BLaER1 (cell line): ENCODE data around the gene PRH1.

Experiments
- H3K27ac ChIP-seq: shearing (Covaris generic); formaldehyde crosslinking; 2 replicates; pipeline ENCODE4 v1.8.1; 2022
- H3K27me3 ChIP-seq: shearing (Covaris generic); formaldehyde crosslinking; 2 replicates; pipeline ENCODE4 v1.8.1; 2022
- H3K36me3 ChIP-seq: shearing (Covaris generic); formaldehyde crosslinking; 2 replicates; pipeline ENCODE4 v1.8.1; 2022
- H3K4me1 ChIP-seq: shearing (Covaris generic); formaldehyde crosslinking; 2 replicates; pipeline ENCODE4 v1.8.1; 2022
- H3K4me2 ChIP-seq: shearing (Covaris generic); formaldehyde crosslinking; 2 replicates; pipeline ENCODE4 v1.8.1; 2022
- H3K4me3 ChIP-seq: shearing (Covaris generic); formaldehyde crosslinking; 2 replicates; pipeline ENCODE4 v1.8.1; 2022
- H3K9ac ChIP-seq: shearing (Covaris generic); formaldehyde crosslinking; 2 replicates; pipeline ENCODE4 v1.8.1; 2022
- H3K9me3 ChIP-seq: shearing (Covaris generic); formaldehyde crosslinking; 2 replicates; pipeline ENCODE4 v1.8.1; 2022
- H4K20me1 ChIP-seq: shearing (Covaris generic); formaldehyde crosslinking; 2 replicates; pipeline ENCODE4 v1.8.1; 2022
- Cebpa-rat ChIP-seq: shearing (Covaris generic); IDR thresholded peaks from 2 replicates; pipeline ENCODE4 v1.8.1; 2022

Gene PRH1

GRCh38 chr12:10849425-10849878 is 34.6 kb downstream of the PRH1 start, which contains the start of gene PRR4:
PRR4 (minus strand) TSS chr12:10849475; CDS start chr12:10849437, 38 bp downstream.
- Histone ChIP-seq H4K20me1 (no peaks in the 10 kb centered on the region), H3K4me2 (no peak within 1 kb of the TSS), H3K36me3 (peaks cover 6% of the 10 kb centered on the region), H3K27me3 (no peaks in the 10 kb centered on the region), H3K4me3 (no peak within 1 kb of the TSS), H3K9ac (no peak within 1 kb of the TSS), H3K9me3 (no peaks in the 10 kb centered on the region), H3K27ac (no peak within 1 kb of the TSS), H3K4me1 (peaks cover 8% of the 10 kb centered on the region)
- no peak for TF ChIP-seq Cebpa-rat

GRCh38 chr12:10847744-10848143 is 36.3 kb downstream of the PRH1 start:
- Histone ChIP-seq H3K9me3 (no peaks in the 10 kb centered on the region), H3K9ac (no peak overlapping the region), H3K27ac (no peak overlapping the region), H3K36me3 (peaks cover 6% of the 10 kb centered on the region), H3K4me2 (no peak overlapping the region), H4K20me1 (no peaks in the 10 kb centered on the region), H3K27me3 (no peaks in the 10 kb centered on the region), H3K4me3 (no peak overlapping the region), H3K4me1 (peaks cover 8% of the 10 kb centered on the region)
- TF ChIP-seq Cebpa-rat: no peak

DNA sequence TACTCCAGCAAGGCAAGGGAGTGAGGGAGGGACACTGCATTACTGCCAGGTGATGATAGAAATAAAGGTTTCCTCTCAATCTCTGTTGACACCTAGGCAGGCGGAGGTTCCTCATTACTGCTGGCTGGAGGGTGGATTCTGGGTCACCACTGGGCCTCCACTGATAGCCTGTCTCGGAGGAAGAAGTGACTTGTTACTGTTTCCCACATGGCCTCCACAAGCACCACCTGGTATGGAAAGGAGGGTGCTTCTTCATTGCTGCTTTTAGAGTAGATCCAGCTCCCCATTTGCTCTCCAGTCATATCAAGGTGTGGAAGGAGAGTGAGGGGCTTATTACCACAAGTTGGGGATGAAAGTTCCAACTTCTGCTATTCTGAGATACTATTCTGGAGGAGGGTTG is 41.2 kb downstream of the PRH1 start:
- Histone ChIP-seq H3K27ac (no peak overlapping the region), H3K36me3 (peaks cover 6% of the 10 kb centered on the region), H3K27me3 (no peaks in the 10 kb centered on the region), H3K4me1 (no peaks in the 10 kb centered on the region), H3K4me2 (no peak overlapping the region), H3K9me3 (no peaks in the 10 kb centered on the region), H3K9ac (no peak overlapping the region), H3K4me3 (no peak overlapping the region), H4K20me1 (no peaks in the 10 kb centered on the region)
- TF ChIP-seq Cebpa-rat: no peak

GRCh38 chr12:10838461-10838860 is 45.6 kb downstream of the PRH1 start:
- Histone ChIP-seq H4K20me1 (no peaks in the 10 kb centered on the region), H3K27me3 (no peaks in the 10 kb centered on the region), H3K36me3 (no peaks in the 10 kb centered on the region), H3K9ac (no peak overlapping the region), H3K4me1 (no peaks in the 10 kb centered on the region), H3K4me2 (no peak overlapping the region), H3K9me3 (no peaks in the 10 kb centered on the region), H3K27ac (no peak overlapping the region), H3K4me3 (no peak overlapping the region)
- TF ChIP-seq Cebpa-rat: no peak
